Measurements from ENCODE around the gene LASP1.

The LASP1 gene

GRCh38 chr17:38914741-38915638 is 45.1 kb downstream of the LASP1 start:
- H3K4me3 ChIP-seq (ENCODE audit: low read depth, low read length) = no peak overlapping the region
- TF ChIP-seq CTCF (IDR thresholded peaks at IDR 0.05; ENCODE audit: low read depth, low read length) (no peak), MYC (IDR thresholded peaks at IDR 0.05; ENCODE audit: low read depth, low read length) (no peak), MAX (IDR thresholded peaks at IDR 0.05; ENCODE audit: low read depth, low read length) (no peak), POLR2A (IDR thresholded peaks at IDR 0.05; ENCODE audit: extremely low read depth, insufficient read length) (no peak)
- DNase-seq (ENCODE audit: low read depth) = no peak

GRCh38 chr17:38915639-38915995 is 45.8 kb downstream of the LASP1 start:
- TF ChIP-seq MYC (IDR thresholded peaks at IDR 0.05; ENCODE audit: low read depth, low read length) = no peak
- TF ChIP-seq CTCF (IDR thresholded peaks at IDR 0.05; ENCODE audit: low read depth, low read length) = no peak
- TF ChIP-seq MAX (IDR thresholded peaks at IDR 0.05; ENCODE audit: low read depth, low read length) = no peak
- TF ChIP-seq POLR2A (IDR thresholded peaks at IDR 0.05; ENCODE audit: extremely low read depth, insufficient read length) = no peak
- H3K4me3 ChIP-seq (ENCODE audit: low read depth, low read length) = no peak overlapping the region
- no peak for DNase-seq (ENCODE audit: low read depth)

GRCh38 chr17:38916771-38917170 is 46.9 kb downstream of the LASP1 start:
- TF ChIP-seq MYC (IDR thresholded peaks at IDR 0.05; ENCODE audit: low read depth, low read length) = no peak
- no peak for TF ChIP-seq MAX (IDR thresholded peaks at IDR 0.05; ENCODE audit: low read depth, low read length)
- no peak for TF ChIP-seq CTCF (IDR thresholded peaks at IDR 0.05; ENCODE audit: low read depth, low read length)
- TF ChIP-seq POLR2A (IDR thresholded peaks at IDR 0.05; ENCODE audit: extremely low read depth, insufficient read length) = no peak
- H3K4me3 ChIP-seq (ENCODE audit: low read depth, low read length) = no peak overlapping the region
- no peak for DNase-seq (ENCODE audit: low read depth)

- TF ChIP-seq CTCF (IDR thresholded peaks at IDR 0.05; ENCODE audit: low read depth, low read length) (no peak), MAX (IDR thresholded peaks at IDR 0.05; ENCODE audit: low read depth, low read length) (no peak), POLR2A (IDR thresholded peaks at IDR 0.05; ENCODE audit: extremely low read depth, insufficient read length) (no peak), MYC (IDR thresholded peaks at IDR 0.05; ENCODE audit: low read depth, low read length) (no peak)
- no peak for DNase-seq (ENCODE audit: low read depth)
- H3K4me3 ChIP-seq (ENCODE audit: low read depth, low read length) = no peak overlapping the region
Measured at GRCh38 chr17:38917259-38917658, 47.4 kb downstream of the LASP1 start.

GRCh38 chr17:38918129-38918913 is 48.5 kb downstream of the LASP1 start:
- no peak overlapping the region for H3K4me3 ChIP-seq (ENCODE audit: low read depth, low read length)
- TF ChIP-seq MYC (IDR thresholded peaks at IDR 0.05; ENCODE audit: low read depth, low read length) (no peak), CTCF (IDR thresholded peaks at IDR 0.05; ENCODE audit: low read depth, low read length) (peak; percentile 2)
- no peak for DNase-seq (ENCODE audit: low read depth)
